ENCODE results near the gene C10orf95. TPM values are rescaled to one million over a fixed set of nuclear protein-coding genes. Genes with fewer than 3 reads are reported as not detected.

C10orf95 gene
- total RNA-seq, 5 donors from 2014 or later (not counting 1 experiment from before 2014, with no cell fraction given): 0.23 to 0.92 (median 0.55) TPM; not detected in 1

- Mint-ChIP-seq H3K4me1 (peaks cover 26 to 34% (median 27%) of the 10 kb centered on the region in 3 donors), H3K27ac (no peak overlapping the region), H3K27me3 (peaks cover 20 to 59% of the 10 kb centered on the region in 2 donors), H3K4me3 (peak overlapping the region in 1 of 3 donors; percentile 4), H3K36me3 (no peaks in the 10 kb centered on the region), H3K9me3 (no peaks in the 10 kb centered on the region)
- H3K27me3 ChIP-seq (replicated peaks in 1 of 2; ENCODE audit: control insufficient read depth in 2 of 2, extremely low read depth in 1 of 2, insufficient read depth in 2 of 2, low read length in 1 of 2): peaks cover 2 to 87% of the 10 kb centered on the region in 2 experiments
- ChIA-PET CTCF (no interaction called here), POLR2A (interaction anchor here in 1 of 2 donors (0.6 kb wide), 1 partner anchor 20 kb away, joined by 6 read pairs; no protein-coding TSS in a partner anchor)
- ATAC-seq (replicated peaks in 1 of 4) (no peak), DNase-seq (peak in 4 of 35 experiments; percentile 16 to 66 (median 43))
- H3K27ac ChIP-seq (ENCODE audit: low read length): no peak overlapping the region
- WGBS (ENCODE audit: insufficient coverage): 22% methylated on average over 2 of the region's 5 CpGs
- no peak overlapping the region for H3K4me3 ChIP-seq (ENCODE audit: control insufficient read depth in 1 of 2, extremely low read depth in 1 of 2, low read length in 1 of 2)
- H3K4me1 ChIP-seq (ENCODE audit: control insufficient read depth in 1 of 2, extremely low read depth in 1 of 2, insufficient read depth in 2 of 2, low read length in 2 of 2): peaks cover 14 to 40% of the 10 kb centered on the region in 2 experiments
- no peaks in the 10 kb centered on the region for H3K9me3 ChIP-seq
- H3K36me3 ChIP-seq (ENCODE audit: control insufficient read depth in 2 of 2, extremely low read depth in 1 of 2, insufficient read depth in 1 of 2, low read length in 1 of 2): no peaks in the 10 kb centered on the region
These were observed 38.2 kb downstream of the C10orf95 start for GRCh38 chr10:102413053-102413705.

- Mint-ChIP-seq H3K27ac (peak overlapping the region in 1 of 2 donors; percentile 11), H3K9me3 (no peaks in the 10 kb centered on the region), H3K4me1 (peaks cover 30 to 34% (median 30%) of the 10 kb centered on the region in 3 donors), H3K4me3 (peak overlapping the region in 1 of 3 donors; percentile 4), H3K27me3 (peaks cover 13 to 53% of the 10 kb centered on the region in 2 donors), H3K36me3 (no peaks in the 10 kb centered on the region)
- no peak overlapping the region for H3K4me3 ChIP-seq (ENCODE audit: control insufficient read depth in 1 of 2, extremely low read depth in 1 of 2, low read length in 1 of 2)
- H3K4me1 ChIP-seq (ENCODE audit: control insufficient read depth in 1 of 2, extremely low read depth in 1 of 2, insufficient read depth in 2 of 2, low read length in 2 of 2): peaks cover 16 to 49% of the 10 kb centered on the region in 2 experiments
- no peaks in the 10 kb centered on the region for H3K36me3 ChIP-seq (ENCODE audit: control insufficient read depth in 2 of 2, extremely low read depth in 1 of 2, insufficient read depth in 1 of 2, low read length in 1 of 2)
- DNase-seq (no peak), ATAC-seq (replicated peaks in 1 of 4) (no peak)
- 93% methylated on average over 6 of the region's 10 CpGs for WGBS (ENCODE audit: insufficient coverage)
- ChIA-PET CTCF (interaction anchor here in 1 of 2 donors (0.7 kb wide), 1 partner anchor 180 kb away, joined by 3 read pairs; no protein-coding TSS in a partner anchor), POLR2A (no interaction called here)
- H3K27ac ChIP-seq (ENCODE audit: low read length): no peak overlapping the region
- H3K9me3 ChIP-seq: no peaks in the 10 kb centered on the region
- H3K27me3 ChIP-seq (replicated peaks in 1 of 2; ENCODE audit: control insufficient read depth in 2 of 2, extremely low read depth in 1 of 2, insufficient read depth in 2 of 2, low read length in 1 of 2): peaks cover 0 to 87% of the 10 kb centered on the region in 2 experiments
These were observed 39.0 kb downstream of the C10orf95 start for GRCh38 chr10:102412293-102412692.

GRCh38 chr10:102411341-102412255, 39.7 kb downstream of the C10orf95 start:
- Histone ChIP-seq H3K4me1 (ENCODE audit: control insufficient read depth in 1 of 2, extremely low read depth in 1 of 2, insufficient read depth in 2 of 2, low read length in 2 of 2) (peaks cover 16 to 50% of the 10 kb centered on the region in 2 experiments), H3K4me3 (ENCODE audit: control insufficient read depth in 1 of 2, extremely low read depth in 1 of 2, low read length in 1 of 2) (no peak overlapping the region), H3K36me3 (ENCODE audit: control insufficient read depth in 2 of 2, extremely low read depth in 1 of 2, insufficient read depth in 1 of 2, low read length in 1 of 2) (no peaks in the 10 kb centered on the region), H3K27ac (ENCODE audit: low read length) (no peak overlapping the region), H3K9me3 (no peaks in the 10 kb centered on the region), H3K27me3 (replicated peaks in 1 of 2; ENCODE audit: control insufficient read depth in 2 of 2, extremely low read depth in 1 of 2, insufficient read depth in 2 of 2, low read length in 1 of 2) (peaks cover 0 to 82% of the 10 kb centered on the region in 2 experiments)
- ChIA-PET CTCF (interaction anchor here (0.7 to 1.3 kb wide), 2 partner anchors 14 to 180 kb away, joined by 3 read pairs; no protein-coding TSS in a partner anchor), POLR2A (no interaction called here)
- H3K27me3 Mint-ChIP-seq: peaks cover 8 to 49% of the 10 kb centered on the region in 2 donors
- DNase-seq (peak in 1 of 35 experiments; percentile 2), ATAC-seq (replicated peaks in 1 of 4) (no peak)
- H3K27ac Mint-ChIP-seq: peak overlapping the region; percentile 22 to 54
- peaks cover 30 to 36% (median 34%) of the 10 kb centered on the region in 3 donors for H3K4me1 Mint-ChIP-seq
- no peaks in the 10 kb centered on the region for H3K9me3 Mint-ChIP-seq
- H3K36me3 Mint-ChIP-seq: no peaks in the 10 kb centered on the region
- H3K4me3 Mint-ChIP-seq: peak overlapping the region; percentile 69 to 82 (median 70)
- WGBS (ENCODE audit: insufficient coverage): 97% methylated on average over 12 of the region's 14 CpGs

GRCh38 chr10:102410429-102411073, 40.8 kb downstream of the C10orf95 start:
- Mint-ChIP-seq H3K27me3 (peaks cover under 1 to 39% of the 10 kb centered on the region in 2 donors), H3K4me1 (peaks cover 32 to 43% (median 36%) of the 10 kb centered on the region in 3 donors), H3K36me3 (no peaks in the 10 kb centered on the region), H3K4me3 (peak overlapping the region; percentile 69 to 82 (median 70)), H3K27ac (peak overlapping the region; percentile 54 to 85), H3K9me3 (no peaks in the 10 kb centered on the region)
- no peak overlapping the region for H3K27ac ChIP-seq (ENCODE audit: low read length)
- no peaks in the 10 kb centered on the region for H3K9me3 ChIP-seq
- no peaks in the 10 kb centered on the region for H3K36me3 ChIP-seq (ENCODE audit: control insufficient read depth in 2 of 2, extremely low read depth in 1 of 2, insufficient read depth in 1 of 2, low read length in 1 of 2)
- ChIA-PET POLR2A (interaction anchor here in 1 of 2 donors (0.6 kb wide), 1 partner anchor 37 kb away, joined by 3 read pairs; no protein-coding TSS in a partner anchor), CTCF (interaction anchor here in 1 of 2 donors (1.3 kb wide), 1 partner anchor 13 kb away, joined by 3 read pairs; no protein-coding TSS in a partner anchor)
- 5% methylated on average over 38 of the region's 48 CpGs for WGBS (ENCODE audit: insufficient coverage)
- DNase-seq (peak in 27 of 35 experiments; percentile 33 to 71 (median 54)), ATAC-seq (replicated peaks in 1 of 4) (peak; percentile 27 to 33 (median 31))
- H3K4me3 ChIP-seq (ENCODE audit: control insufficient read depth in 1 of 2, extremely low read depth in 1 of 2, low read length in 1 of 2): peak overlapping the region; percentile 50 to 73
- peaks cover 16 to 50% of the 10 kb centered on the region in 2 experiments for H3K4me1 ChIP-seq (ENCODE audit: control insufficient read depth in 1 of 2, extremely low read depth in 1 of 2, insufficient read depth in 2 of 2, low read length in 2 of 2)
- H3K27me3 ChIP-seq (replicated peaks in 1 of 2; ENCODE audit: control insufficient read depth in 2 of 2, extremely low read depth in 1 of 2, insufficient read depth in 2 of 2, low read length in 1 of 2): peaks cover 0 to 71% of the 10 kb centered on the region in 2 experiments

GRCh38 chr10:102409604-102410428, 41.5 kb downstream of the C10orf95 start:
- no peaks in the 10 kb centered on the region for H3K9me3 ChIP-seq
- H3K27me3 Mint-ChIP-seq: peaks cover 0 to 37% of the 10 kb centered on the region in 2 donors
- no peaks in the 10 kb centered on the region for H3K36me3 Mint-ChIP-seq
- no peaks in the 10 kb centered on the region for H3K9me3 Mint-ChIP-seq
- peaks cover 16 to 50% of the 10 kb centered on the region in 2 experiments for H3K4me1 ChIP-seq (ENCODE audit: control insufficient read depth in 1 of 2, extremely low read depth in 1 of 2, insufficient read depth in 2 of 2, low read length in 2 of 2)
- ChIA-PET POLR2A (interaction anchor here (0.6 to 1.0 kb wide), 4 partner anchors 11 to 37 kb away, joined by 3 to 4 read pairs (median 3); no protein-coding TSS in a partner anchor), CTCF (interaction anchor here (0.6 to 1.0 kb wide), 2 partner anchors 62 to 179 kb away, joined by 3 read pairs; no protein-coding TSS in a partner anchor)
- peak overlapping the region; percentile 50 to 73 for H3K4me3 ChIP-seq (ENCODE audit: control insufficient read depth in 1 of 2, extremely low read depth in 1 of 2, low read length in 1 of 2)
- H3K36me3 ChIP-seq (ENCODE audit: control insufficient read depth in 2 of 2, extremely low read depth in 1 of 2, insufficient read depth in 1 of 2, low read length in 1 of 2): no peaks in the 10 kb centered on the region
- peak in 1 of 35 experiments; percentile 27 for DNase-seq
- peaks cover 32 to 43% (median 36%) of the 10 kb centered on the region in 3 donors for H3K4me1 Mint-ChIP-seq
- peaks cover 0 to 65% of the 10 kb centered on the region in 2 experiments for H3K27me3 ChIP-seq (replicated peaks in 1 of 2; ENCODE audit: control insufficient read depth in 2 of 2, extremely low read depth in 1 of 2, insufficient read depth in 2 of 2, low read length in 1 of 2)
- WGBS (ENCODE audit: insufficient coverage): 34% methylated on average over 20 of the region's 24 CpGs
- peak overlapping the region; percentile 54 to 85 for H3K27ac Mint-ChIP-seq
- ATAC-seq (replicated peaks in 1 of 4): peak in 3 of 4 experiments; percentile 1 to 6 (median 3)
- peak overlapping the region; percentile 42 for H3K27ac ChIP-seq (ENCODE audit: low read length)
- peak overlapping the region; percentile 63 to 82 (median 69) for H3K4me3 Mint-ChIP-seq
